Measurements from ENCODE around the gene RNF157. TPM values are rescaled to one million over a fixed set of nuclear protein-coding genes. Genes with fewer than 3 reads are reported as not detected.

The RNF157 gene
- total and polyA plus RNA-seq, 10 of the 15 experiments (the other 5 are each of a cell fraction or from before 2014, with no cell fraction given): 1.4 to 15.9 (median 9.6) TPM

DNA sequence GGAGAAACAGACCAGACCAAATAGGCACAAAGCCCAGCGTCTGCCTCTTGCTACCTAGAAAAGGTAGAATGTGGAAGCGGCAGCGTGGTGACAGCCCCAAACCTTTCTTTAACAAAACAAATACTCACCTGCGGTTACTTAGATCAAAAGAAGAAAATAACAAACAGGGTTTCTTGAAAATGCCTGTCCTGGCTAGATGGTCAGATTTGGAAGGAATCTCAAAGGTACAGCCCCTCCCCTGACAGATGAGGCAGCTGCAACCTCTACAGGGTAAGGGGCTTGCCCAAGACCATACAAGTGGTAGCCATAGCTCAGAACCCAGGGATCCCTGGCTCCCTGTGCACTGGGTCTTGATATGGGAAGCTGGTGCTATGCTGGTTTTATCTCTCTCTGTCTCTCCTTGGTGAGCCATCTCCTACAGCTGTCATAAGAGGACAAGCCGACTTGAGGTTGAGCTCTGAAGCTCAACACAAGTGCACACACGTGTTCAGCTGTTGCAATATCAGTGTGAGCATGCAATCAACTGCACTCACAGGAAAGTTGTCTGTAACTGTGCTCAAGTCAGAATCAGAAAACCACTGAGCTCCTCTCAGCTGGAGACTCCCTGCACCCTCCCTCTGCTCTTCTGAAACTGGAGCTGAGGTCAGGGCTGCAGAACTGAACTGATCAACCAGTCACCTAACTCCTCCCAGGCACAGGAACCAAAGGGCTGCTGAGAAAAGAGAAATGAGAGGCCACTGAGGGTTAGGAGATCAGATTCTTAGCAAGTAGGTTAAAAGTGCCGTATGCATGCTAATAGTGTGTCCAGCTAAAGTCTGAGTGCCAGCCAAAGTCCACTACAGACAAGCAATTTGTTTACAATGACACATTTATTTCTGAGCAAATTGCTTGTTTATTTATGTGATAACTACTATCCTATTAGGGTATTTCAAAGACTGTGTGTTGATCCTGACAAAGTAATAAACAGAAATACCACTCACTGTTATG, 6.1 kb upstream of the RNF157 start (continued):
- 0 out of 2 replicates have a peak, but pooled peaks have one; percentile 41 for TF ChIP-seq SMARCA5 (IDR thresholded peaks at IDR 0.05)
- no peak for TF ChIP-seq EGR1 (IDR thresholded peaks at IDR 0.05; ENCODE audit: borderline replicate concordance in 1 of 2, low read depth in 2 of 2, low read length in 2 of 2)
- TF ChIP-seq ZNF274 (IDR thresholded peaks at IDR 0.05; ENCODE audit: insufficient read depth, insufficient read length): no peak
- no peak for TF ChIP-seq NFXL1 (IDR thresholded peaks at IDR 0.05; ENCODE audit: borderline replicate concordance)
- TF ChIP-seq, protein P1, sequence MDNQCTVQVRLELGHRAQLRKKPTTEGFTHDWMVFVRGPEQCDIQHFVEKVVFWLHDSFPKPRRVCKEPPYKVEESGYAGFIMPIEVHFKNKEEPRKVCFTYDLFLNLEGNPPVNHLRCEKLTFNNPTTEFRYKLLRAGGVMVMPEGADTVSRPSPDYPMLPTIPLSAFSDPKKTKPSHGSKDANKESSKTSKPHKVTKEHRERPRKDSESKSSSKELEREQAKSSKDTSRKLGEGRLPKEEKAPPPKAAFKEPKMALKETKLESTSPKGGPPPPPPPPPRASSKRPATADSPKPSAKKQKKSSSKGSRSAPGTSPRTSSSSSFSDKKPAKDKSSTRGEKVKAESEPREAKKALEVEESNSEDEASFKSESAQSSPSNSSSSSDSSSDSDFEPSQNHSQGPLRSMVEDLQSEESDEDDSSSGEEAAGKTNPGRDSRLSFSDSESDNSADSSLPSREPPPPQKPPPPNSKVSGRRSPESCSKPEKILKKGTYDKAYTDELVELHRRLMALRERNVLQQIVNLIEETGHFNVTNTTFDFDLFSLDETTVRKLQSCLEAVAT (IDR thresholded peaks at IDR 0.05): peak; percentile 66; the same call in 1 of the 2 replicates
- TF ChIP-seq CBX5 (IDR thresholded peaks at IDR 0.05; ENCODE audit: low read depth): peak; percentile 81; the same call in 1 of the 2 replicates
- TF ChIP-seq, protein P2, sequence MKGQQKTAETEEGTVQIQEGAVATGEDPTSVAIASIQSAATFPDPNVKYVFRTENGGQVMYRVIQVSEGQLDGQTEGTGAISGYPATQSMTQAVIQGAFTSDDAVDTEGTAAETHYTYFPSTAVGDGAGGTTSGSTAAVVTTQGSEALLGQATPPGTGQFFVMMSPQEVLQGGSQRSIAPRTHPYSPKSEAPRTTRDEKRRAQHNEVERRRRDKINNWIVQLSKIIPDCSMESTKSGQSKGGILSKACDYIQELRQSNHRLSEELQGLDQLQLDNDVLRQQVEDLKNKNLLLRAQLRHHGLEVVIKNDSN (IDR thresholded peaks at IDR 0.05; ENCODE audit: borderline replicate concordance, extremely low read length, insufficient read depth, low read depth, low read length): no peak
- no peak for TF ChIP-seq ZSCAN29 (IDR thresholded peaks at IDR 0.05)
- no peak for TF ChIP-seq ESRRA (IDR thresholded peaks at IDR 0.05; ENCODE audit: low read length)
- TF ChIP-seq MTA3 (IDR thresholded peaks at IDR 0.05; ENCODE audit: borderline replicate concordance, low read length): peak; percentile 60; the same call in 1 of the 2 replicates
- no peak for TF ChIP-seq ZNF622 (IDR thresholded peaks at IDR 0.05)
- TF ChIP-seq BRCA1 (IDR thresholded peaks at IDR 0.05; ENCODE audit: low read depth, low read length): no peak
- TF ChIP-seq, protein P3, sequence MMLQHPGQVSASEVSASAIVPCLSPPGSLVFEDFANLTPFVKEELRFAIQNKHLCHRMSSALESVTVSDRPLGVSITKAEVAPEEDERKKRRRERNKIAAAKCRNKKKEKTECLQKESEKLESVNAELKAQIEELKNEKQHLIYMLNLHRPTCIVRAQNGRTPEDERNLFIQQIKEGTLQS (IDR thresholded peaks at IDR 0.05; ENCODE audit: borderline replicate concordance, extremely low read depth, low read depth, low read length): no peak
- peak; percentile 55; the same call in 1 of the 2 replicates for TF ChIP-seq TCF3 (IDR thresholded peaks at IDR 0.05; ENCODE audit: borderline replicate concordance, insufficient read depth, low read depth, low read length)
- TF ChIP-seq SREBF2 (IDR thresholded peaks at IDR 0.05; ENCODE audit: low read length): no peak
- peak; percentile 58; the same call in 1 of the 2 replicates for TF ChIP-seq CREB1 (IDR thresholded peaks at IDR 0.05; ENCODE audit: low read depth)
- TF ChIP-seq BACH1 (IDR thresholded peaks at IDR 0.05; ENCODE audit: borderline replicate concordance): no peak
- 0 out of 2 replicates have a peak, but pooled peaks have one; percentile 82 for TF ChIP-seq WRNIP1 (IDR thresholded peaks at IDR 0.05; ENCODE audit: borderline replicate concordance, low read depth, low read length)
- TF ChIP-seq POLR2A (IDR thresholded peaks at IDR 0.05; ENCODE audit: low read depth, low read length): peak; percentile 83
- 0 out of 2 replicates have a peak, but pooled peaks have one; percentile 47 for TF ChIP-seq NFYB (IDR thresholded peaks at IDR 0.05; ENCODE audit: insufficient read depth, low read depth, low read length)
- TF ChIP-seq GABPA (IDR thresholded peaks at IDR 0.05; ENCODE audit: low read depth): no peak
- TF ChIP-seq, protein P4, sequence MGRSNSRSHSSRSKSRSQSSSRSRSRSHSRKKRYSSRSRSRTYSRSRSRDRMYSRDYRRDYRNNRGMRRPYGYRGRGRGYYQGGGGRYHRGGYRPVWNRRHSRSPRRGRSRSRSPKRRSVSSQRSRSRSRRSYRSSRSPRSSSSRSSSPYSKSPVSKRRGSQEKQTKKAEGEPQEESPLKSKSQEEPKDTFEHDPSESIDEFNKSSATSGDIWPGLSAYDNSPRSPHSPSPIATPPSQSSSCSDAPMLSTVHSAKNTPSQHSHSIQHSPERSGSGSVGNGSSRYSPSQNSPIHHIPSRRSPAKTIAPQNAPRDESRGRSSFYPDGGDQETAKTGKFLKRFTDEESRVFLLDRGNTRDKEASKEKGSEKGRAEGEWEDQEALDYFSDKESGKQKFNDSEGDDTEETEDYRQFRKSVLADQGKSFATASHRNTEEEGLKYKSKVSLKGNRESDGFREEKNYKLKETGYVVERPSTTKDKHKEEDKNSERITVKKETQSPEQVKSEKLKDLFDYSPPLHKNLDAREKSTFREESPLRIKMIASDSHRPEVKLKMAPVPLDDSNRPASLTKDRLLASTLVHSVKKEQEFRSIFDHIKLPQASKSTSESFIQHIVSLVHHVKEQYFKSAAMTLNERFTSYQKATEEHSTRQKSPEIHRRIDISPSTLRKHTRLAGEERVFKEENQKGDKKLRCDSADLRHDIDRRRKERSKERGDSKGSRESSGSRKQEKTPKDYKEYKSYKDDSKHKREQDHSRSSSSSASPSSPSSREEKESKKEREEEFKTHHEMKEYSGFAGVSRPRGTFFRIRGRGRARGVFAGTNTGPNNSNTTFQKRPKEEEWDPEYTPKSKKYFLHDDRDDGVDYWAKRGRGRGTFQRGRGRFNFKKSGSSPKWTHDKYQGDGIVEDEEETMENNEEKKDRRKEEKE (IDR thresholded peaks at IDR 0.05): no peak
- TF ChIP-seq IKZF1 (conservative IDR thresholded peaks at IDR 0.05): peak; percentile 78
- TF ChIP-seq RCOR1 (conservative IDR thresholded peaks at IDR 0.05; ENCODE audit: low read depth, low read length): no peak
- no peak for TF ChIP-seq NRF1 (conservative IDR thresholded peaks at IDR 0.05; ENCODE audit: low read depth, low read length)

Data from GM12878 (cell line).